ENCODE results near the gene DHX58. TPM values are rescaled to one million over a fixed set of nuclear protein-coding genes. Genes with fewer than 3 reads are reported as not detected.

Gene DHX58
- polyA plus RNA-seq, 4 donors = 11.4 to 33.8 (median 13.7) TPM

- WGBS, 3 donors = 7 to 31% (median 19%) methylated on average over 4 of the region's 4 CpGs
- no peaks in the 10 kb centered on the region for H3K9me3 ChIP-seq (ENCODE audit: control insufficient read depth in 2 of 2, insufficient read depth in 1 of 2, low read depth in 1 of 2, low read length in 1 of 2)
- DNase-seq (peak in 1 of 2 donors; percentile 48), FAIRE-seq (no peak)
- peak overlapping the region; percentile 46 to 60 (median 48) for H3K27ac ChIP-seq (ENCODE audit: low read depth in 1 of 3, low read length in 2 of 3)
- no peaks in the 10 kb centered on the region for H3K27me3 ChIP-seq (ENCODE audit: control insufficient read depth in 3 of 3, insufficient read depth in 3 of 3, low read length in 3 of 3)
- peaks cover 9 to 54% (median 10%) of the 10 kb centered on the region in 3 donors for H3K4me1 ChIP-seq (ENCODE audit: control insufficient read depth in 3 of 3, insufficient read depth in 2 of 3, low read depth in 1 of 3, low read length in 2 of 3)
- H3K4me3 ChIP-seq (ENCODE audit: low read depth in 1 of 3, low read length in 3 of 3) = no peak overlapping the region
- H3K36me3 ChIP-seq (ENCODE audit: control insufficient read depth in 3 of 3, insufficient read depth in 2 of 3, low read depth in 1 of 3, low read length in 3 of 3) = peaks cover 4 to 66% (median 12%) of the 10 kb centered on the region in 3 donors
Measured at GRCh38 chr17:42133461-42134041, 21.0 kb upstream of the DHX58 start.

- no peak for FAIRE-seq
Measured at GRCh38 chr17:42132941-42133340, 20.4 kb upstream of the DHX58 start.

GRCh38 chr17:42131981-42132432 lies 19.5 kb upstream of the DHX58 start:
- Histone ChIP-seq H3K4me3 (ENCODE audit: low read depth in 1 of 3, low read length in 3 of 3) (no peak overlapping the region), H3K27ac (ENCODE audit: low read depth in 1 of 3, low read length in 2 of 3) (peak overlapping the region in 1 of 3 donors; percentile 57), H3K9me3 (ENCODE audit: control insufficient read depth in 2 of 2, insufficient read depth in 1 of 2, low read depth in 1 of 2, low read length in 1 of 2) (no peaks in the 10 kb centered on the region), H3K4me1 (ENCODE audit: control insufficient read depth in 3 of 3, insufficient read depth in 2 of 3, low read depth in 1 of 3, low read length in 2 of 3) (peaks cover 9 to 54% (median 10%) of the 10 kb centered on the region in 3 donors), H3K36me3 (ENCODE audit: control insufficient read depth in 3 of 3, insufficient read depth in 2 of 3, low read depth in 1 of 3, low read length in 3 of 3) (peaks cover 9 to 69% (median 14%) of the 10 kb centered on the region in 3 donors), H3K27me3 (ENCODE audit: control insufficient read depth in 3 of 3, insufficient read depth in 3 of 3, low read length in 3 of 3) (no peaks in the 10 kb centered on the region)
- no peak for FAIRE-seq
- 48 to 69% (median 68%) methylated on average over 4 of the region's 4 CpGs for WGBS, 3 donors
- no peak for DNase-seq

More at GRCh38 chr17:42132941-42133340, 20.4 kb upstream of the DHX58 start:
- DNase-seq = peak; percentile 61 to 66
- Histone ChIP-seq H3K4me3 (ENCODE audit: low read depth in 1 of 3, low read length in 3 of 3) (no peak overlapping the region), H3K27ac (ENCODE audit: low read depth in 1 of 3, low read length in 2 of 3) (peak overlapping the region; percentile 46 to 49 (median 48)), H3K36me3 (ENCODE audit: control insufficient read depth in 3 of 3, insufficient read depth in 2 of 3, low read depth in 1 of 3, low read length in 3 of 3) (peaks cover 6 to 66% (median 14%) of the 10 kb centered on the region in 3 donors), H3K27me3 (ENCODE audit: control insufficient read depth in 3 of 3, insufficient read depth in 3 of 3, low read length in 3 of 3) (no peaks in the 10 kb centered on the region), H3K4me1 (ENCODE audit: control insufficient read depth in 3 of 3, insufficient read depth in 2 of 3, low read depth in 1 of 3, low read length in 2 of 3) (peaks cover 9 to 54% (median 10%) of the 10 kb centered on the region in 3 donors), H3K9me3 (ENCODE audit: control insufficient read depth in 2 of 2, insufficient read depth in 1 of 2, low read depth in 1 of 2, low read length in 1 of 2) (no peaks in the 10 kb centered on the region)
- WGBS, 3 donors = 18 to 28% (median 20%) methylated on average over 3 of the region's 3 CpGs

- H3K4me1 ChIP-seq (ENCODE audit: control insufficient read depth in 3 of 3, insufficient read depth in 2 of 3, low read depth in 1 of 3, low read length in 2 of 3) = peaks cover 9 to 46% (median 10%) of the 10 kb centered on the region in 3 donors
- WGBS, 3 donors = 88 to 97% (median 95%) methylated on average over 4 of the region's 4 CpGs
- DNase-seq (no peak), FAIRE-seq (no peak)
- no peaks in the 10 kb centered on the region for H3K27me3 ChIP-seq (ENCODE audit: control insufficient read depth in 3 of 3, insufficient read depth in 3 of 3, low read length in 3 of 3)
- H3K9me3 ChIP-seq (ENCODE audit: control insufficient read depth in 2 of 2, insufficient read depth in 1 of 2, low read depth in 1 of 2, low read length in 1 of 2) = no peaks in the 10 kb centered on the region
- peak overlapping the region in 1 of 3 donors; percentile 57 for H3K27ac ChIP-seq (ENCODE audit: low read depth in 1 of 3, low read length in 2 of 3)
- no peak overlapping the region for H3K4me3 ChIP-seq (ENCODE audit: low read depth in 1 of 3, low read length in 3 of 3)
- H3K36me3 ChIP-seq (ENCODE audit: control insufficient read depth in 3 of 3, insufficient read depth in 2 of 3, low read depth in 1 of 3, low read length in 3 of 3) = peaks cover 11 to 71% (median 16%) of the 10 kb centered on the region in 3 donors
Measured at GRCh38 chr17:42131232-42131631, 18.7 kb upstream of the DHX58 start.

DNA sequence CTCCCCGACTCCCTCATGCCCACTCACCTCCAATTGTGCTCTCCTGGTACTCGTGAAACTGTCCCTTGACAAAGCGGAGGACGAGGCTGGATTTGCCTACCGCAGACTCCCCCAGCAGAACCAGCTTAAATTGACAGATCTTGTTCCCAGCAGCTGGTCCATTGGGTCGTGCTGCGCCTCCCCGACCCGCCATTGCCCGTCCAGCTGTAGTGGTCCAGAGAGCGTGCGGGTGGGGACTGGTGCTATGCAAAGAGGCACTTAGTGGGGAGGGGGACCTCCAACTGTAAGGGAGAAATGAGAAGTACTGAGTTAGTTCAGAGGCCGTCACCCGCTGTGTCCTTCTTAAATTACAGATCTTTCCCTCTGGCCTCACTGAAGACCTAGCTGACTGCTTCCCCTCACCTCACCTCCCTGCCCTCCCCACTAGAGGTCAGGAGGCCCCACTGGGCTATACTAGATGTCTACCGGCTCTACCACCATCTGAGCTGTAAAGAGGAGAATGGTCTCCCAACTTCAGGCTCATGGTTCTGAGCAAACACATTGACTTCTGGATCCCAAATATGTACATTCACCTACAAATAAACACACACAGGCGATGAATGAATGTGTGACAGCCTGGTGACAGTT lies 17.9 kb upstream of the DHX58 start:
- Histone ChIP-seq H3K4me1 (ENCODE audit: control insufficient read depth in 3 of 3, insufficient read depth in 2 of 3, low read depth in 1 of 3, low read length in 2 of 3) (peaks cover 8 to 39% (median 9%) of the 10 kb centered on the region in 3 donors), H3K27ac (ENCODE audit: low read depth in 1 of 3, low read length in 2 of 3) (peak overlapping the region in 1 of 3 donors; percentile 57), H3K27me3 (ENCODE audit: control insufficient read depth in 3 of 3, insufficient read depth in 3 of 3, low read length in 3 of 3) (no peaks in the 10 kb centered on the region), H3K36me3 (ENCODE audit: control insufficient read depth in 3 of 3, insufficient read depth in 2 of 3, low read depth in 1 of 3, low read length in 3 of 3) (peaks cover 14 to 79% (median 18%) of the 10 kb centered on the region in 3 donors), H3K4me3 (ENCODE audit: low read depth in 1 of 3, low read length in 3 of 3) (no peak overlapping the region), H3K9me3 (ENCODE audit: control insufficient read depth in 2 of 2, insufficient read depth in 1 of 2, low read depth in 1 of 2, low read length in 1 of 2) (no peaks in the 10 kb centered on the region)
- no peak for DNase-seq
- FAIRE-seq = no peak
- 93 to 96% (median 95%) methylated on average over 16 of the region's 16 CpGs for WGBS, 3 donors

DNA sequence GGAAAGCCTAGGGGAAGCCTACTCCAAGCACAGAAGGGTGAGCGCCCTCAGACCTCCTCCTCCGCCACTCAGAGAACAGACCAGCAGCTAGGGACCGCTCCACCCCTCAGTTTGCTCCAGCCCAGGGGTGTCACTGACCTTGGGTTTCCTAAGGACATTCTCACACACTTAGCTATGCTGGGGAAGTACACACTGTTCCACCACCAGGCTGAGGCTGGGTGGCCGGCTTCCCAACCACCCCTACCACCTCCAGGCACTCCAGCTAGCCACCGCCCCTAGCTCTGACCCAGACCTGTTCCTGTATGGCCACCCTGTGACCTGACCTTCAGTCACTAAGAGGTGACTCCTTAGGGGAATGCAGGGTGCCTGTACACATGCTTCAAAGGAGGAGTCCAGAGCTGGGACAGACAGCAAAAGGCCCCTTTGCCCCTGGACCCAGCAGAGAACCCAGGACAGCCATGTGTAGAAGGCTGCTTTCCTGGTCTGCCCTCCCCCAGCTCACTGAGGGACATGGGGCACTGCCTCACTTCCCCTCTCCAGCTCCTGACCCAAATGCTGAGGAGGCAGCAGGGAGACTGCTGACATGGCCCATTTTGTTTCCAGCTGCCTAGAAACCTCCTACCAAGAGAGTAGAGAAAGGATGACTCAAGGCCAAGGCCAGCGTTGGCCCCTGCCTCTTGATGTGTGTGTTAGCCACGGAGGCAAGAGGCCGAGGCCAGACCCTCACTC lies 16.8 kb upstream of the DHX58 start:
- 89 to 96% (median 92%) methylated on average over 8 of the region's 8 CpGs for WGBS, 3 donors
- Histone ChIP-seq H3K4me1 (ENCODE audit: control insufficient read depth in 3 of 3, insufficient read depth in 2 of 3, low read depth in 1 of 3, low read length in 2 of 3) (peaks cover 4 to 28% (median 9%) of the 10 kb centered on the region in 3 donors), H3K27me3 (ENCODE audit: control insufficient read depth in 3 of 3, insufficient read depth in 3 of 3, low read length in 3 of 3) (no peaks in the 10 kb centered on the region), H3K4me3 (ENCODE audit: low read depth in 1 of 3, low read length in 3 of 3) (no peak overlapping the region), H3K27ac (ENCODE audit: low read depth in 1 of 3, low read length in 2 of 3) (peak overlapping the region in 1 of 3 donors; percentile 78), H3K9me3 (ENCODE audit: control insufficient read depth in 2 of 2, insufficient read depth in 1 of 2, low read depth in 1 of 2, low read length in 1 of 2) (no peaks in the 10 kb centered on the region), H3K36me3 (ENCODE audit: control insufficient read depth in 3 of 3, insufficient read depth in 2 of 3, low read depth in 1 of 3, low read length in 3 of 3) (peaks cover 16 to 81% (median 19%) of the 10 kb centered on the region in 3 donors)
- FAIRE-seq (no peak), DNase-seq (no peak)

- Histone ChIP-seq H3K9me3 (ENCODE audit: control insufficient read depth in 2 of 2, insufficient read depth in 1 of 2, low read depth in 1 of 2, low read length in 1 of 2) (no peaks in the 10 kb centered on the region), H3K36me3 (ENCODE audit: control insufficient read depth in 3 of 3, insufficient read depth in 2 of 3, low read depth in 1 of 3, low read length in 3 of 3) (peaks cover 16 to 69% (median 19%) of the 10 kb centered on the region in 3 donors), H3K27ac (ENCODE audit: low read depth in 1 of 3, low read length in 2 of 3) (no peak overlapping the region), H3K4me1 (ENCODE audit: control insufficient read depth in 3 of 3, insufficient read depth in 2 of 3, low read depth in 1 of 3, low read length in 2 of 3) (peaks cover 0 to 14% (median 0%) of the 10 kb centered on the region in 3 donors), H3K4me3 (ENCODE audit: low read depth in 1 of 3, low read length in 3 of 3) (no peak overlapping the region), H3K27me3 (ENCODE audit: control insufficient read depth in 3 of 3, insufficient read depth in 3 of 3, low read length in 3 of 3) (no peaks in the 10 kb centered on the region)
- WGBS, 3 donors = 87 to 97% (median 89%) methylated on average over 6 of the region's 6 CpGs
- DNase-seq = no peak
- no peak for FAIRE-seq
Measured at GRCh38 chr17:42127414-42127813, 14.9 kb upstream of the DHX58 start.

DNA sequence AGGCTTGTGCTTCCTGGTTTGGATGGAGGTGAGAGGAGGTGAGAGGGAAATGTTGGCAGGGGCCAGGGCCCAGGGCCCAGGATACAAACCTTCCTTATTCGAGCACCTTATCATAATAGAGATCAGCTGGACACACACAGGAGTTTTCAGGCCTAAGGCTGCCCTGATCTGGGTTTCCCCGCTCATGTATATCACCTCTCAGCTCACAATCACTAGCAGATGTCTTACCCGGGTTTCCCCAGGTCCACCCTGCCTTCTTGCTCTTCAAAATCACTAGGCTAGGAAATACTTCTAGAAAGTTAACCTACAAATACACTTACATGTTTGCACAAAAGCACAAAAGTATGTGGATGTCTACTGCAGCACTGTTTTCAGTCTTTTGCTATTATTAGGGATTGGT lies 14.3 kb upstream of the DHX58 start:
- no peak for DNase-seq
- Histone ChIP-seq H3K27ac (ENCODE audit: low read depth in 1 of 3, low read length in 2 of 3) (no peak overlapping the region), H3K36me3 (ENCODE audit: control insufficient read depth in 3 of 3, insufficient read depth in 2 of 3, low read depth in 1 of 3, low read length in 3 of 3) (peaks cover 16 to 67% (median 19%) of the 10 kb centered on the region in 3 donors), H3K4me3 (ENCODE audit: low read depth in 1 of 3, low read length in 3 of 3) (no peak overlapping the region), H3K9me3 (ENCODE audit: control insufficient read depth in 2 of 2, insufficient read depth in 1 of 2, low read depth in 1 of 2, low read length in 1 of 2) (no peaks in the 10 kb centered on the region), H3K4me1 (ENCODE audit: control insufficient read depth in 3 of 3, insufficient read depth in 2 of 3, low read depth in 1 of 3, low read length in 2 of 3) (peaks cover 0 to 16% (median 0%) of the 10 kb centered on the region in 3 donors), H3K27me3 (ENCODE audit: control insufficient read depth in 3 of 3, insufficient read depth in 3 of 3, low read length in 3 of 3) (no peaks in the 10 kb centered on the region)
- FAIRE-seq = no peak
- WGBS, 3 donors = 68 to 82% (median 76%) methylated on average over 3 of the region's 3 CpGs

Data from small intestine (tissue), 7 donors.